Retina (tissue), 1 donor: ENCODE data around the gene EEPD1.
"Not testable (repeated sequence)": the region's sequence is repeated elsewhere in the genome, so short reads cannot be mapped to it uniquely, and the experiment has no call there.

Experiments
- DNase-seq: peaks from one replicate; pipeline ENCODE4 v3.0.0-alpha.2; 2016

EEPD1 gene

DNA sequence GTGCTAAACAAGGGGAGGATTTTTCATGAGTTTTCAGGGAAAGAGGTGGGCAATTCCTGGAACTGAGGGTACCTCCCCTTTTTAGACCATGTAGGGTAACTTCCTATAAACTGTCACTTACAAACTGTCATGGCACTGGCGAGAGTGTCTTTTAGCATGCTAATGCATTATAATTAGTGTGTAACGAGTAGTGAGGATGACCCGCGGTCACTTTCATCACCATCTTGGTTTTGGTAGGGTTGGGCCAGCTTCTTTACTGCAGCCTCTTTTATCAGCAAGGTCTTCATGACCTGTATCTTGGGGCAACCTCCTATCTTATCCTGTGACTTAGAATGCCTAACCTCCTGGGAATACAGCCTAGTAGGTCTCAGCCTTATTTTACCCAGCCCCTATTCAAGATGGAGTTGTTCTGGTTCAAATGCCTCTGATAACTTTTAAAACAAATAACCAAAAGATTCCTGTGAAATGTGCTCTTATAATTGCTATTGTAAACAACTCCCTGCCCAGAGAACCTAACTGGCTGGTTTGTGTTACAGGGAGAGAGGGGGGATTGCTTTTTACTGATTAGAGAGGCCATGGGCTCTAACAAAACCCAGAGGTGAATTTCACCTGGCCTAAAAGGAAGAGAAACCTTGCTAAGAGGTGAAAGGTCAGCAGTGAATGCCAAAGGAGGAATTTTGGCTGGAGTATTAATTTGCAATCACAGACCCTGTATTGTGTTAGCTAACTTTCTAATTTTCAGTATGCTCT, 64.3 kb downstream of the EEPD1 start:
- DNase-seq, result no peak

DNA sequence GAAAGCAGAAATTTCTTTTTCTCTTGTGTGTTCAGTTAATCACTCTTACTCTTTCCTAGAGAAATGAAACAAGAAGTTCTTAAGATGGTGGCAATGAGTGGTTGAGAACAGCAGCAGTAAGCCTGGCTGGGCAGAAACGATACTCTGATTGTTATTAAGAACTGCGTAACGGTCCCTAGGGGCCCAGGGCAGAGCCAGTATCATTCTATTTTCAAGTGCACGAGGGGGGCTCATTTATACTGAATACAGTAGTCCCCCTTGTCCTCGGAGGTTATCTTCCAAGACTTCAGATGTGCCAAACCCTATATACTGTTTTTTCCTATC, 64.9 kb downstream of the EEPD1 start:
- DNase-seq, result no peak

DNA sequence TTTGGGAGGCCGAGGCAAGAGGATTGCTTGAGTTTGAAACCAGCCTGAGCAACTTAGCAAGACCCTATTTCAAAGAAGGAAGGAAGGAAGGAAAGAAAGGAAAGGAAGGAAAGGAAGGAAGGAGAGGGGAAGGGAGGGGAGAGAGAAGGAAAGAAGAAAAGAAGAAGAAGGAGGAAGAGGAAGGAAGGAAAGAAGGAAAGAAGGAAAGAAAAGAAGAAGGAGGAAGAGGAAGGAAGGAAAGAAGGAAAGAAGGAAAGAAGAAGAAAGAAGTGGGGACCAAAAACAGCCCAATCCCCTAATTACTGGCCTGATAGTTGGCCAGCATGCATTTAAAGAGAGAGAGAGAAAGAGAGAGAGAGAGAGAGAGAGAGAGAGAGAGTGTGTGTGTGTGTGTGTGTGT, 66.4 kb downstream of the EEPD1 start:
- no peak for DNase-seq

DNA sequence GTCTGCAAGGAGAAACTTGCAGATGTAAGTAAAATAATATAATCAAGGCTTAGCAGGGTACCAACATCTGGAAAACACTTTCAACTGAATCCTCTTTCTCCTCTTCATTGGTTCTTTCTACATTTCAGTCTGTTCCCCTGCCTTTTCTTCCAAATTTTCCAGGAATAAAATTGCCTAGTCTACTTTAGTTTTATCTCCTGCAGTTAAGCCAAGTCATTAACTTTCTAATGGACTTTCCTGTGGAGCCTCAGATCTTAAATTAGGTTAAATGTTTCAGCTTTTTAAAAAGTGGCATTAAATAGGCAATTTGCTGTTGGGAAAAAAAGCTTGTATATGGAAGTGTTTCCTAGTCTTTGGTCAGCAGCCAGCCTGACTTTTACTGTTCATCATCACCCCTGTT, 70.8 kb downstream of the EEPD1 start:
- no peak for DNase-seq

DNA sequence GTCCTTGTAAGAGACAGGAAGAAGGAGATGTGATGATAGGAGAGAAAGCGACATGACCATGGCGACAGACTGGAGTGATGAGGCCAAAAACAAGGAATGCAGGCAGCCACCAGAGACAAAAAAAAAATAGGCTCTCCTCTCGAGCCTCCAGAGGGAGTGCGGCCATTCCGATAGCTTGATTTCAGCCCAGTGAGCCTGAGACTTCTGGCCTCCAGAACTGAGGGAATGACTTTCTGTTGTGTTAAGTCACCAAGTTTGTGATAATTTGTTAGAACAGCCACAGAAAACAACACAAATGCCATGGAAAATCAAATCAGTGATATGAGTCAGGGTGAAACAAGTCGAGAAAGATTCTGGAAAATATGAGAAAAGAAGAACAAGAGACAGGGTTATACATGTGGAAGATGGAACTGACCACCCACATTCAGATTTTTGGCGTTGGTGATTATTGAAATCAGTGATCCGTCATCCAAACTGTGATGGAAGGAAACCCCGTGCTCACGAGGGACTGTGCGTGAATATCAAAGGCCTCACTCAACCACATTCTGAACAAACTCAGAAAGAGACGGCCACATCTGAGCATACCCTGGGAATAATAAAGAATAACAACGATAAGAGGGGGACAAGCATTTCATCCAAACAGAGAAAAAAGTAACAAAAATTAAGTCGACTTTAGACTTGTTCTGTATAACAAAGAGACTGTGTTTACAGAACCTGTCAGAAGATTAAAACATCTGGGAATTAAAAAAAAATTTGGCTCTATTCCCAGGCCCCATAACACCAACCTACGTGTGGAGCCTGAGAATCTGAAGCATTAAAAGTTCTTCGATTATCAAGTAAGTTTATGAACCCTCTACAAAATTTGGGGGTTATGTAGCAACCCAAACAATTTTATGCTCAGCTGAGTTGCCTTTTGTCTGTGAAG, 72.1 kb downstream of the EEPD1 start:
- no peak for DNase-seq

DNA sequence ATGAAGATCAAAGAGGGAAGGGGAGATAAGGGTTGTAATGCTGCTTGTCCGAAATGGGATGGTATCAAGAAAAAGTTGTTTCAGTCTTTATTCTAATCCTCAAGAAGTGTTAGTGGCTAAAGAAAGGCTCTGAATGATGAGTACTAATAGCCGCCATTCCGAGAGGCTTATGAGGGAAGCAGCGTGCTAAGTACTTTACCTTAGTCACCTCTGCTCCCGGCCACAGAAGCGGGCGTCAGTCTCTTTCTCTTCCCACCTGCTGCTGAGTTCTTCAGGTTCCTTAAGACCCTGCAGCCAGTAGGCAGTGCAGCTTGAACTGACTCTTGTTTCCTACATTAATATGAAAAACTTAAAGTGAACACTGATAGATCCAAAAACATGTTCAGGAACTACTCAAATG, 73.1 kb downstream of the EEPD1 start:
- DNase-seq, result no peak

DNA sequence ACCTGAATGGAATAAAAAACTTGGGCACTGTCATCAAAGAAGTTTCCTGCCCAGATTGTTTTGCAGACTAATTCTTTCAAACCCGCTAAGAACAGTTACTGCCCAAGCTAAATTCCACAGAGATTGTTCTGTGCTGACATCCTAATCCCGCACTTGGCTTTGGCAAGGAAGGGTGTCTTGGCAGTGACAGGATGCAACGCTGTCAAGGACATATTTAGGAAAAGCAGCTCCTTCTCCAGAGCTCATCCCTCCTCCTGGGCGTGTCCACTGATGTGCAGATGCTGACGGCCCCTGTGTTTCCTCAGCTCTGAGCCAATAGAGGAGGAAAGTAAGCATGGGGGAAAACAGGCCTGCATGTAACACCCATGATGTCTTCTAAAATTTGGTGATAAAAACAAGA, 74.2 kb downstream of the EEPD1 start:
- DNase-seq, result no peak

DNA sequence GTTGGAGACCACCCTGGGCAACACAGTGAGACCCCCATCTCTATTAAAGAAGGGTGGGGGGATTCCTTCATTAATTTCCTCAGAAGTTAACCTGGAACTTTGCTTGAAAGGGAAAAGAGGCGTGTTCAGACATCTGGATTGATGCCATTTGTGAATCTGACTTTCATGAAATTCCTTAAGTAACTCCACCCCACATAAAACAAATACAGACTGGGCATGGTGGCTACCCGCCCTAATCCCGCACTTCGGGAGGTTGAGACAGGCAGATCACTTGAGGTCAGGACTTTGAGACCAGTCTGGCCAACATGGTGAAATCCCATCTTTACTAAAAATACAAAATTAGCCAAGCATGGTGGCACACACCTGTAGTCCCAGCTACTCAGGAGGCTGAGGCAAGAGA, 75.0 kb downstream of the EEPD1 start:
- DNase-seq, result no peak

DNA sequence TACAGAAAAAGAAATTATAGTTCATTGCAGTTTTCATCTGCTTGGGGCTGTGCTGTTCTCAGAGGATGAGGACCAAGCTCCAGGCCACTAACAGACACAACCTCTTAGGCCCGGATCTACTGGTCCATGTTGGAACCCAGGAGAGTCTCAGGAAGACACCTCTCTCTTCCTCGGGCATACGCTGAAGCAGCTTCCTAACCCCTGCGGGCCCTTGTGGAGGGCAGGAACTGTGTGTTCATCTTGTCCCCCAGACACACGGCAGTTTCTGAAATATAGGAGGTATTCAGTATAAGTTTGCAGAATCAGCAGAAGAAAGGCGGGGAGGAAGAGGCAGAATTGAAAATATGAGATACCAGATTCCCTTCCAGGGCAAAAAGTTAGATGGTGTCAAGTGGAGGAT, 78.4 kb downstream of the EEPD1 start:
- no peak for DNase-seq

DNA sequence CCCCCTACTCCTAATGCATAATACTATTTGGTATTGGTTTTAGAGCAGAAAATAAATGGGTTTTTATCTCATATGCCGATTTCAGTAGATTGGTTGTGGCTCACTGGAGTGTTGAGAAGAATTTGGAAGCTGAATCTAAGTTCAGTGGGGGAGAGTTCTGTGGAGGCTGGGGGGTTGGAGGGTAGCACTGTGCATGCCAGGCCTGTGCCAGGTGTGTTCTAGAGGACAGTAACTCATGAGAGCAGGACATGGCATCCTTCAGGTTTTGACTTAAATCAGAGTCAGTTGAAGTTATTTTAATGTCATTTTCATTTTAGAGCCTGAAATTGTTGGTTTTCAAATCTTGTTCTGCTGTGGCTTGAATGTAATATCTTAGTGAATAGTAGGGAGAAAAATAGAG, 79.5 kb downstream of the EEPD1 start:
- no peak for DNase-seq

DNA sequence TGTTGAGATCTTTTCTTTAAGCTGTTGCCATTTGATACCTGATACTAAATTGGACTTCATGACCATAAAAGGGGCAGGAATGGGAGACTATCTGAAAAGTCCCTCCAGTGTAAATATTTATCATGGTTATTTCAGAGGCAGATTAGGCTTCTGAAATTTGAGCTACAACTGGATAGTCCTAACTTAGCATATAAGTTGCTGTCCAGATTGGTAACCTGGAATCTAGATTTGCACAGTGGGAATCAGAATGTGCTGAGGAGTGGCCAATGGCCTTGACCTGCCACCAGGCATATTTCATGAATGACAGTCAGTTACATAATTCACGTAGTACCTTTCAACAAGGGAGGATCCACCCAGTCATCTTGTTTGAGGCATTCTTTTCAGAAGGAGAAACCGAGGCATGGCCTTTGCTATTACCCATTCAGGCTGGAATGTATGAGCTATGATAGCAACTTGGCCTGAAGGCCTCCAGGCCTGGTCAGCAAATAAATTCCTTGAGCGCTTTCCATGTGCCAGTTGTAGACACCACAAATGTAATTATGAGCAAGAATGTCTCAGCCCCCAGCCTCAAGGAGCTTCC, 80.0 kb downstream of the EEPD1 start:
- DNase-seq, result no peak

DNA sequence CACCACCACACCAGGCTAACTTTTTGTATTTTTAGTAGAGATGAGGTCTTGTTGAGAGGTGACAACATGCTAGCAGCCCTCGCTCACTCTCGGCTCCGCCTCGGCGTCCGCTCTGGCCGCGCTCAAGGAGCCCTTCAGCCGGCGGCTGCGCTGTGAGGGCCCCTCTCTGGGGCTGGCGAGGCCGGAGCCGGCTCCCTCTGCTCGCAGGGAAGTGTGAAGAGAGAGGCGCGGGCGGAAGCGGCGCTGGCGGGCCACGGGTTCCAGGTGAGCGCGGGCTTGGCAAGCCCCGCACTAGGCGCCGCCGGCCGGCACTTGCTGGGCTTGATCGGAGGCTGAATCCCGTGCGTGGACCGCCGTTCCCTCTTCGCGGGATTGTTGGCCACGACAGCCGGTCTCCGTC, 83.0 kb downstream of the EEPD1 start:
- no peak for DNase-seq

DNA sequence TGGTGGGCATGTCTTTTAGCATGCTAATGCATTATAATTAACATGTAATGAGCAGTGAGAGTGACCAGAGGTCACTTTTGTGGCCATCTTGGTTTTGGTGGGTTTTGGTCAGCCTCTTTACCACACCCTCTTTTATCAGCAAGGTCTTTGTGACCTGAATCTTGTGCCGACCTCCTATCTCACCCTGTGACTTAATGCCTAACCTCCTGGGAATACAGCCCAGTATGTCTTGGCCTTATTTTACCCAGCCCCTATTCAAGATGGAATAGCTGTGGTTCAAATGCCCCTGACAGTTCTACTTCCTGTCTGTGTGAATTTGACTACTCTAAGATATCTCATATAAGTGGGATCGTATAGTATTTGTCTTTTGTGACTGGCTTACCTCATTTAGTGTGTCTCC, 85.1 kb downstream of the EEPD1 start:
- no peak for DNase-seq

DNA sequence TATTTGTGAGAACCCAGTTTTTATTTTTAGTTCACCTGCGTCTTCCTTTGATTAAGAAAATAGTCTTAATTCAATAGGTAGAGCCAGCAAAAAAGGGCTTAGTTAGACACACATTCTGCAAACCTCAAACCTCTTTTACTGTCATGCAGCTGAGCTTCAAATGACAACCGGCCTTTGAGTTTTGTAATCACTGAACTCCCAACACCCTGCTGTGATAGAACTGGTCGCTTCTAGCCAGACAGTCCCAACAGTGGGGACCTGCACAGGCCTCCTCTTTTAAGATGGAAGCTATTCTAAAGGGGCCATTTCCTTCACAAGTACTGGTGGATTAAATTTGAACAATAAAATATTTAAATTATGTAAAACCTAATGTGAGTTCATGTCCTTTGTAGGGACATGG, 90.3 kb downstream of the EEPD1 start:
- not testable (repeated sequence) for DNase-seq

DNA sequence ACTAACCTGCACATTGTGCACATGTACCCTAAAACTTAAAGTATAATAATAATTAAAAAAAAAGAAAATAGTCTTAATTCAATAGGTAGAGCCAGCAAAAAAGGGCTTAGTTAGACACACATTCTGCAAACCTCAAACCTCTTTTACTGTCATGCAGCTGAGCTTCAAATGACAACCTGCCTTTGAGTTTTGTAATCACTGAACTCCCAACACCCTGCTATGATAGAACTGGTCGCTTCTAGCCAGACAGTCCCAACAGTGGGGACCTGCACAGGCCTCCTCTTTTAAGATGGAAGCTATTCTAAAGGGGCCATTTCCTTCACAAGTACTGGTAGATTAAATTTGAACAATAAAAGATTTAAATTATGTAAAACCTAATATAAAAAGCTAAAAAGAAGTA, 90.9 kb downstream of the EEPD1 start:
- DNase-seq, result not testable (repeated sequence)

DNA sequence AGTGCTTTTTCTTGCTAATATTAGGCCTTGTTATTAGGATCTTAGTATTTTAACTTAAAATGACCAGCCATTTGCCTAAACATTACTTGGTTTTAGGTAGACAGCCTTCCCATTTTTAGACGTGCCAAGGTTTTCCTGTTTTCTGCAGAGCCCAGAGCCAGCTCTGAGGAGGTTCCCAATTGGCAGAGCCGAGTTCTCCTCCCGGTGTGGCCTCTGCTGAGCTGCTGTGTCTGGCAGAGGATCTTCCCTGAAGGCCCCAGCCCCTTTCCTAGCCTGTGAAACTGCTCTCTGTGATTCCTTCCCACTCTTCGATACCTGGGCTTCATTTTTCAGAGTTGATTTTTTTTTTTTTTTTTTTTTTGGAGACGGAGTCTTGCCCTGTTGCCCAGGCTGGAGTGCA, 91.4 kb downstream of the EEPD1 start:
- DNase-seq, result no peak

DNA sequence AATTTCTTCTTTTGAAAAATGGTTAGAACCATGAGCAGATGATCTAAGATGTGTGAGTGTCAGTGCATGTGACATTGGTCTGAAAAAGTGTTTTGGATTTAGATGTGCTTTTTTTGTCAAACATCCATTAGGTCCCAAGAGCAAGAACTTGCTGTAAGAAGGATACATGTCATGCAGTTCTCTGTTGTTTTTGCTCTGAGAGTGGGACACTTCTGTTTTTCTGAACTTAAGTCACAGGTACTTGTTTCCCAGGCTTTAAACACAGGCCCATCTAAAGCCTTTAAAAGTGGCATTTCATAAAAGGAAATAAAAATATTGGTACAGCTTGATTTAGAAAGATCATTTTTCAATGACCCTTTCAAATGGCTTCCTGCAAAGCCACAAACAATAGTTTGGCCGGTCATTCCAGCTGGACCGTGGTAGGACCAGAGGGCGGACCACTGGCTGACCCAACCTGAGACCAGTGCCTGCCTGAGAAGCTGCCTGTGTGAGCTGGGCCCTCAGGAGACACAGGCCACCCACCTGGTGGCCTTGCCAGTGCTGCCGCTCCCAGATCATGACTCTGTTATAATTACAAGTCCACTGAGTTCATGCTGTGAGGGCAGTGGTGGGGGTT, 92.7 kb downstream of the EEPD1 start:
- DNase-seq, result no peak

DNA sequence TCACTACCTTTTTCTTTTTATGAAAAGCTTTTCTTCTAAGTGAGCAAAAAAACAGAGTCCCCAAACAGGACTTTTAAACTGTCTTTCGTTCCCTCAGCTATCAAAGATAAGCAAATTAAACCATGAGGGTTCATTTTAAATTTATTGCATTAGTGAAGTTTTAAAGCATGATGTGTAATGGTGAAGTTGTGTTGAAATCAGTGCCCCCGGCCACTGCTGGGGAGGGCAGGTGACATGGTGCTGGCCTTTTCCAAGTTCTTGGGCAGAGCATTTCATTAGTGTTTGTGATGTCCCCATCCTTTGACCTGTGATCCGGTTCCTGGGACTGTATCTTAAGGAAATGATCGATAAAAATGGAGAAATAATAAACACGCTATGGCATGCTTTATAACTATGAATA, 96.0 kb downstream of the EEPD1 start:
- DNase-seq, result no peak

DNA sequence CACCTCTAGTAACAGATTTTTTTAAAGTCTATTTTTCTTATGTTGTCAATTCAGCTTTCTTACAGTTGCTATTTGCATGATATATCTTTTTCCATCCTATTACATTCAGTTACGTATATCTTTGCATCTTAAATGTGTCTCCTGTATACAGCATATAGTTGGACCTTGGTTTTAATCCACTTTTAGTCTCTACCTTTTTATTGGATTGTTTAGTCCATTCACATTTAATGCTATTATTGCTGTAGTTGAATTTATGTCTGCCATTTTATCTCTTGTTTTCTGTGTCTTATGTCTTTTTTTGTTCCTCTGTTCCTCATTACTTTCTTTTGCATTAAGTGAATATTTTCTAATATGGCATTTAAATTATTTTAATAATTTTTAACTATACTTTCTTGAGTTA, 100.6 kb downstream of the EEPD1 start:
- DNase-seq, result no peak

DNA sequence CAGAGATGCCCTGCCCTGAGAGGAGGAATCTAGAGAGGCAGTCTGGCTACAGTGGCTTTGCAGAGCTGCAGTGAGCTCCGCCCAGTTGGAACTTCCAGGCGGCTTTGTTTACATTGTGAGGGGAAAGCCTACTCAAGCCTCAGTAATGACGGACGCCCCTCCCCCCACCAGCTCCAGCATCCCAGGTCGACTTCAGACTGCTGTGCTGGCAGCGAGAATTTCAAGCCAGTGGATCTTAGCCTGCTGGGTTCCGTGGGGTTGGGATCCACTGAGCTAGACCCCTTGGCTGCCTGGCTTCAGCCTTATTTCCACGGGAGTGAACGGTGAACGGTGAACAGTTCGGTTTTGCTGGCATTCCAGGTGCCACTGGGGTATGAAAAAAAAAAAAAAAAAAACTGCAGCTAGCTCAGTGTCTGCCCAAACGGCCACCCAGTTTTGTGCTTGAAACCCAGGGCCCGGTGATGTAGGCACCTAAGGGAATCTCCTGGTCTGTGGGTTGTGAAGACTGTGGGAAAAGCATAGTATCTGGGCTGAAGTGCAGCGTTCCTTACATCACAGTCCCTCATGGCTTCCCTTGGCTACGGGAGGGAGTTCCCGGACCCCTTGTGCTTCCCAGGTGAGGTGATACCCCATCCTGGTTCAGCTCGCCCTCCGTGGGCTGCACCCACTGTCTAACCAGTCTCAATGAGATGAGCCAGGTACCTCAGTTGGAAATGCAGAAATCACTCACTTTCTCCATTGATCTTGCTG, 105.6 kb downstream of the EEPD1 start:
- DNase-seq, result peak; percentile 80

DNA sequence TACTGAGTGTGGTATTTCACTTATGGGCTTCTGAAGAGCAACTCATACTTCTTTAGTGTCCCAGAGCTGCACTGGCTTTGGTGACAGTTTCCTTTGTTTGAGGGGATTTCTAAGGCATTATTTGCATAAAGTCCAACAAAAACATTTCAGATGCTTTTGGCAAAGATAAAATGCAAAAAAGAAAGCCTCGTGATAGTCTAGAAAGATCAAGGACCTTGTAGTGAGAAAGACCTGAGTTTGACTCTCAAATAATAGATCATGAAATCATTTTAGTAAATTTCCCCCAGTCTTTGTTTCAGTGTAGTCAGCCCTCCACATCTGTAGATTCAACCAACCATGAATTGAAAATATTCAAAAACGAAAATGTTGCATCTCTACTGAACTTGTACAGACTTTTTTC, 107.4 kb downstream of the EEPD1 start:
- no peak for DNase-seq

DNA sequence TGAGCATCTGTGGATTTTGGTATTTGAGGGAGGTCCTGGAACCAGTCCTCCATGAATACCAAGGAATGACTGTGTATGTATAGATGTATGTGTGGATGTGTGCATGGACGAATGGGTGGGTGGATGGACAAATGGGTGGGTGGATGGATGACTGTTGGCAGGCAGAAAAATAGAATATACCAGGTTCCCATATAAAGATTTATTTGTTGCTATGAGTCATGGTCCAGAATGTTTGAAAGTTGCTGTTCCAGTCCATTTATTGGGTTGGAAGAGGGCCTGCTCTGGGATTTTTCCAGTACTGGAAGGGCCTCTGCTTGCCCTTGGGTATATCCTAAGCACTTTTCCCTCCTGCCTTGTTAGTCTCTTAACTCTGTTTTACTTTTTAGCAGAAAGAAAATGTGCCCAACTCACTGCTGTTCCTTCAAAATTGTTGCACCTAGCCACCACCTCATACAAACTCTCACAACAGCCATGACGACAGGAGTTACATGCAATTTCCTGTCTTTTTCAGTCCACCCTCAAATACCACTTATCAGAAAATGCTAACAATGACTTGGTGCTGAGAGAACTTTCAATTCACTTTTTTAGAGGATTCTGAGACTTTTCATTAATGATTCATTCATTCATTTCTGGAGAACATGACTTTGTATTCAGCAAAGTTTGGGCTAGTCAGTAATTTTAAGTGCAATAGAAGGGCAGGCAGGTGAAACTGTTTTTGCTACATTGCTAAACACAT, 108.1 kb downstream of the EEPD1 start:
- DNase-seq, result no peak
